ENCODE results near the gene XRCC1. TPM values are rescaled to one million over a fixed set of nuclear protein-coding genes. Genes with fewer than 3 reads are reported as not detected.

The XRCC1 gene
- polyA plus RNA-seq, 3 donors: 13.1 to 23.0 (median 19.3) TPM

DNA sequence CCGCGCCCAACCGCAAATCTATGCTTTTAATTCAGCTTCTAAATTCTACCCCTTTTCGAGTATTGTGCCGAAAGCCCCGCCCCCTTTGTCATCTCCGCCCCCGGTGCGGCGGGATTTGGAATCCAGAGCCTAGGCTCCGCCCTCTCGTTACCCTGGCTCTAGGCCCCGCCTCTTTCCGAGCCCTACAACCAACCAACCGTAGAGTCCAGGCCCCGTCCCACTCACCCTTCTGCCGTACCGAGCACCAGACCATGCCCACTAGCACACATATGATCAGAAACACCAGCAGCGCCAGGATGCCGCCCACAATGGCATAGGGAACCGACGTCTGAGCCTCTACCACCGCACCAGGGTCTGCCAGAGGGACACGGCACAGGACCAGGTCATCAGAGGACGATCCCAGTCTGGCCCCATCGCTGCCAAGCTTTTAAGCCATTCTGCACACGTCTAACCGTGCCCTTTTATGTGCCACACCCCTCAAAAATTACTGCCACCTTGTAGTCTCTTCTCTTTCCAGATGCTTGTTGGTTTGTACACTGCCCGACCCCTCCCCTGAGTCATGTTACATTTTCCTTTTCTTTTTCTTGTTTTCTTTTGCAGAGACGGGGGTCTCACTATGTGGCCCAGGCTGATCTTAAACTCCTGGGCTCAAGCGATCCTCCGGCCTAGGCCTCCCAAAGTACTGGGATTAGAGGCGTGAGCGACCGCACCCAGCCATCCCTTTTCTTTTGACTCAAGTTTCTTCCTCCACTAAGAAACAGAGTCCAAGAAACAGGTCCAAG lies 48.8 kb upstream of the XRCC1 start:
- WGBS (ENCODE audit: insufficient coverage): 90% methylated on average over 32 of the region's 35 CpGs
- Mint-ChIP-seq H3K36me3 (no peaks in the 10 kb centered on the region), H3K27ac (no peak overlapping the region), H3K4me1 (peaks cover 24% of the 10 kb centered on the region), H3K9me3 (peaks cover 1 to 13% (median 5%) of the 10 kb centered on the region in 7 donors), H3K27me3 (ENCODE audit: low read depth in 3 of 3) (peaks cover 16 to 34% (median 29%) of the 10 kb centered on the region in 3 donors), H3K4me3 (peak overlapping the region; percentile 4 to 31)
- no peak overlapping the region for H3K27ac ChIP-seq (ENCODE audit: low read depth in 1 of 2, low read length in 2 of 2)
- peaks cover 11 to 13% of the 10 kb centered on the region in 2 donors for H3K4me1 ChIP-seq (ENCODE audit: control insufficient read depth in 1 of 2, insufficient read depth in 2 of 2, low read length in 2 of 2)
- H2AFZ ChIP-seq (ENCODE audit: insufficient read depth, low read depth, low read length, poor library complexity, severe bottlenecking): no peak overlapping the region
- H3K9me3 ChIP-seq (replicated peaks in 1 of 2; ENCODE audit: control insufficient read depth in 1 of 2, insufficient read depth in 1 of 2, low read length in 2 of 2): no peaks in the 10 kb centered on the region
- H3K9ac ChIP-seq (ENCODE audit: insufficient read depth, low read length, poor library complexity, severe bottlenecking): no peak overlapping the region
- intact Hi-C loops (cut with micrococcal nuclease): no loop called here
- H3K4me2 ChIP-seq (replicated peaks; ENCODE audit: extremely low read depth, low read length, poor library complexity, severe bottlenecking): no peak overlapping the region
- TF ChIP-seq CTCF (IDR thresholded peaks at IDR 0.05): no peak
- no peak for DNase-seq
- H3K79me2 ChIP-seq (ENCODE audit: insufficient read depth, low read length): peaks cover 6% of the 10 kb centered on the region
- peaks cover 5% of the 10 kb centered on the region for H4K20me1 ChIP-seq (ENCODE audit: insufficient read depth, low read length)
- H3K27me3 ChIP-seq (ENCODE audit: control insufficient read depth in 2 of 2, insufficient read depth in 2 of 2, low read length in 2 of 2): peaks cover 0 to 17% of the 10 kb centered on the region in 2 donors
- no peak overlapping the region for H3K4me3 ChIP-seq (replicated peaks in 1 of 3; ENCODE audit: low read depth in 2 of 3, low read length in 3 of 3)
- no peaks in the 10 kb centered on the region for H3K36me3 ChIP-seq (replicated peaks in 1 of 2; ENCODE audit: control insufficient read depth in 1 of 2, insufficient read depth in 2 of 2, low read length in 2 of 2)

DNA sequence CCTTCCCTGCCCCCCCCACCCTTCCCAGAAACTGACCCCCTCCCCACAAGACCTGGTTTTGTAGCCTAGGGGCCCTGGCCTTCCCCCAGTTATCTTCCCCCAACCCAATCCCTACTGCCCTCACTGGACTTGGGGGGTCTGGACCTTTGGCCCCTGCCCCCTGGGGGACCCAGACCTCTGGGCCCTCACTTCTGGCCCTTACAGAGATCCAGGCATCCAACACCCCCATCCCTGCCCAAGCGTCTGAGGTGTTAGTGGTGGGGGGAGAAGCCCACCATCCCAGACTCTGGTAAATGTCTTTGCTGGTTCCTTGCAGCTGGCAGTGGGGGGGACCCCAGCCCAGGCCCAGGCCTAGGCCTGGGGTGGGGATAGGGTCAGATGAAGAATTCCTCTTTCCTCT lies 47.6 kb upstream of the XRCC1 start:
- no peak for TF ChIP-seq CTCF (IDR thresholded peaks at IDR 0.05)
- no peak overlapping the region for H3K9ac ChIP-seq (ENCODE audit: insufficient read depth, low read length, poor library complexity, severe bottlenecking)
- no peak overlapping the region for H2AFZ ChIP-seq (ENCODE audit: insufficient read depth, low read depth, low read length, poor library complexity, severe bottlenecking)
- peaks cover 9% of the 10 kb centered on the region for H3K79me2 ChIP-seq (ENCODE audit: insufficient read depth, low read length)
- Mint-ChIP-seq H3K4me3 (no peak overlapping the region), H3K27me3 (ENCODE audit: low read depth in 3 of 3) (peaks cover 16 to 31% (median 29%) of the 10 kb centered on the region in 3 donors), H3K27ac (peak overlapping the region in 2 of 7 donors; percentile 42 to 44), H3K36me3 (no peaks in the 10 kb centered on the region), H3K4me1 (peaks cover 27% of the 10 kb centered on the region), H3K9me3 (peaks cover 0 to 11% (median 3%) of the 10 kb centered on the region in 7 donors)
- no CpG with 5 or more reads among the region's 1 CpG for WGBS (ENCODE audit: insufficient coverage)
- peaks cover 5% of the 10 kb centered on the region for H4K20me1 ChIP-seq (ENCODE audit: insufficient read depth, low read length)
- no peak overlapping the region for H3K27ac ChIP-seq (ENCODE audit: low read depth in 1 of 2, low read length in 2 of 2)
- no peak overlapping the region for H3K4me2 ChIP-seq (replicated peaks; ENCODE audit: extremely low read depth, low read length, poor library complexity, severe bottlenecking)
- H3K4me3 ChIP-seq (replicated peaks in 1 of 3; ENCODE audit: low read depth in 2 of 3, low read length in 3 of 3): no peak overlapping the region
- DNase-seq: no peak
- peaks cover 0 to 17% of the 10 kb centered on the region in 2 donors for H3K27me3 ChIP-seq (ENCODE audit: control insufficient read depth in 2 of 2, insufficient read depth in 2 of 2, low read length in 2 of 2)
- H3K36me3 ChIP-seq (replicated peaks in 1 of 2; ENCODE audit: control insufficient read depth in 1 of 2, insufficient read depth in 2 of 2, low read length in 2 of 2): no peaks in the 10 kb centered on the region
- no peaks in the 10 kb centered on the region for H3K9me3 ChIP-seq (replicated peaks in 1 of 2; ENCODE audit: control insufficient read depth in 1 of 2, insufficient read depth in 1 of 2, low read length in 2 of 2)
- intact Hi-C loops (cut with micrococcal nuclease): no loop called here
- H3K4me1 ChIP-seq (ENCODE audit: control insufficient read depth in 1 of 2, insufficient read depth in 2 of 2, low read length in 2 of 2): peaks cover 17 to 22% of the 10 kb centered on the region in 2 donors

Data from CD14-positive monocyte (primary cell).